GM21528 (cell line): ENCODE data around the gene TPI1.

Experiments used
- ATAC-seq: cut with Tn5 transposase; IDR thresholded peaks from one replicate; pipeline ENCODE4 v1.9.1; 2021; ENCODE audit warnings: mild to moderate bottlenecking, moderate library complexity; ENCODE audit not compliant: unreplicated experiment, low FRiP score

The TPI1 gene

DNA sequence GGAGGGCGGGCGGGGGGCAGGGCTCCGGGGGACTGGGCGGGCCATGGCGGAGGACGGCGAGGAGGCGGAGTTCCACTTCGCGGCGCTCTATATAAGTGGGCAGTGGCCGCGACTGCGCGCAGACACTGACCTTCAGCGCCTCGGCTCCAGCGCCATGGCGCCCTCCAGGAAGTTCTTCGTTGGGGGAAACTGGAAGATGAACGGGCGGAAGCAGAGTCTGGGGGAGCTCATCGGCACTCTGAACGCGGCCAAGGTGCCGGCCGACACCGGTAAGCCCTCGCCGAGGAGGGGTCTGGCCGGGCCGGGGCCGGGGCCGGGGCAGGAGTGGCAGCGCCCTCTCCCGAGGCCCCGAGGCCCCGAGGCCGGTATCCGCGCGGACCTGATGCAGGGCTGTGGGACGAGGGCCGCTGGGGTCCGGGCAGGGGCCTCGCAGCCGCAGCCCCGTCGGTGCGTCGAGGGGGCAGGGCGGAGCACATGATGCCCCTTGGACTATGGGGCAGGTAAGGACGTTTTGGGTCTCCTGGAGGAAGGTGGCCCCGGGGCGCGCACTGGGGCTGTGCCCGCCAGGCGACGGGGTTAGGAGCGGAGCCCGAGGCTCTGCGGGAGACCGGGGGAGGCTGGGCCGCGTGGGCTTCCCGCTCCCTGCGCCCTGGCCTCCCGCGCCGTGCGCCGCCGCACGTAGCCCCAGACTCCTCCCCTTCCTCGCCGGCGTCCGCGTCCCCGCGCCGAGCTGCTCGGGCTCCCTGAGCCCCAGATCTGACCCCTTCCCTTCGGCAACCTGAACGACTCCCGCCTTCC lies at the start of gene TPI1:
TSS of gene TPI1 (plus strand) at position 119 of the 798 bp plus-strand sequence. CDS start at position 155, 36 bp downstream.
- ATAC-seq, result peak; percentile 46

DNA sequence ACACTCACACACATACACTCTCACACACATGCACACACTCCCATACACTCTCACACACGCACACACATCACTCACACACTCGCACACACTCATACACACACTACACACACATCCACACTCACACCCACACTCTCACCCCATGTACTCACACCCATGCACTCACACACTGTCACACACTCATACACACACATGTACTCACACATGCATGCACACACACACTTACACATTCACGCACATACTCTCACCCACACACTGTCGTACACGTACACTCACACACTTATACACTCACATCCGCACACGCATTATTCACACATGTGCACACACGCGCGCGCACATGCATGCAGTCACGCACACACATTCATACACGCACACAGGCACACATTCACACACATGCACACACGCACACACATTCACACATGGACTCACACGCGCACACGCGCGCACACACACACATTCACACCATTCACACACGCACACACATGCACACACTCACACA lies 49.6 kb upstream of the TPI1 start:
- ATAC-seq, result no peak

- ATAC-seq, result no peak
These were observed 49.1 kb upstream of the TPI1 start for GRCh38 chr12:6818222-6818621.

- ATAC-seq, result no peak
These were observed 48.7 kb upstream of the TPI1 start for GRCh38 chr12:6818645-6819044.

DNA sequence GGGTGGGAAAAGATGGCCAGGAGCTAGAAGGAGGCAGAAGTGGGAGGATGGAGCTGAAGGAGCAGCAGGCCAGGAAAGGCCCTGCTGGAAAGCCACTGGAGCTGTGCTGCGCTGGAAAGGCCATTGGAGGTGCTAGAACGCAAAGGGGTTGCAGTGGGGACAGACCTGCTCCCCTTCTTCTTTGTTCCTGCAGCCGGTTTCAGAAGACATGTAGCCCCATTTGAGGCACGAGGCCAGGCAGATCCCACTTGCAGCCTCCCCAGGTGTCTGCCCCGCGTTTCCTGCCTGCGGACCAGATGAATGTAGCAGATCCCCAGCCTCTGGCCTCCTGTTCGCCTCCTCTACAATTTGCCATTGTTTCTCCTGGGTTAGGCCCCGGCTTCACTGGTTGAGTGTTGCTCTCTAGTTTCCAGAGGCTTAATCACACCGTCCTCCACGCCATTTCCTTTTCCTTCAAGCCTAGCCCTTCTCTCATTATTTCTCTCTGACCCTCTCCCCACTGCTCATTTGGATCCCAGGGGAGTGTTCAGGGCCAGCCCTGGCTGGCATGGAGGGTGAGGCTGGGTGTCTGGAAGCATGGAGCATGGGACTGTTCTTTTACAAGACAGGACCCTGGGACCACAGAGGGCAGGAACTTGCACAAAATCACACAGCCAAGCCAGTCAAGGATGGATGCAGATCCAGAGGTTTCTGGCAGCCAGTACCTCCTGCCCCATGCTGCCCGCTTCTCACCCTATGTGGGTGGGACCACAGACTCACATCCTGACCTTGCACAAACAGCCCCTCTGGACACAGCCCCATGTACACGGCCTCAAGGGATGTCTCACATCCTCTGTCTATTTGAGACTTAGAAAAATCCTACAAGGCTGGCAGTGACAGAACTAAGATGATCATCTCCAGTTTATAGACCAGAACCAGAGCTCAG lies 48.0 kb upstream of the TPI1 start:
- no peak for ATAC-seq

GRCh38 chr12:6820166-6820565 lies 47.2 kb upstream of the TPI1 start:
- ATAC-seq, result no peak

GRCh38 chr12:6821591-6822425 lies 45.5 kb upstream of the TPI1 start, which contains the start of gene GPR162:
Gene GPR162 (plus strand): TSS chr12:6821821. CDS start chr12:6823899, 2,078 bp downstream.
- ATAC-seq, result no peak

GRCh38 chr12:6822426-6823135 lies 44.8 kb upstream of the TPI1 start:
- no peak for ATAC-seq

GRCh38 chr12:6823182-6824084 lies 43.9 kb upstream of the TPI1 start:
- no peak for ATAC-seq

DNA sequence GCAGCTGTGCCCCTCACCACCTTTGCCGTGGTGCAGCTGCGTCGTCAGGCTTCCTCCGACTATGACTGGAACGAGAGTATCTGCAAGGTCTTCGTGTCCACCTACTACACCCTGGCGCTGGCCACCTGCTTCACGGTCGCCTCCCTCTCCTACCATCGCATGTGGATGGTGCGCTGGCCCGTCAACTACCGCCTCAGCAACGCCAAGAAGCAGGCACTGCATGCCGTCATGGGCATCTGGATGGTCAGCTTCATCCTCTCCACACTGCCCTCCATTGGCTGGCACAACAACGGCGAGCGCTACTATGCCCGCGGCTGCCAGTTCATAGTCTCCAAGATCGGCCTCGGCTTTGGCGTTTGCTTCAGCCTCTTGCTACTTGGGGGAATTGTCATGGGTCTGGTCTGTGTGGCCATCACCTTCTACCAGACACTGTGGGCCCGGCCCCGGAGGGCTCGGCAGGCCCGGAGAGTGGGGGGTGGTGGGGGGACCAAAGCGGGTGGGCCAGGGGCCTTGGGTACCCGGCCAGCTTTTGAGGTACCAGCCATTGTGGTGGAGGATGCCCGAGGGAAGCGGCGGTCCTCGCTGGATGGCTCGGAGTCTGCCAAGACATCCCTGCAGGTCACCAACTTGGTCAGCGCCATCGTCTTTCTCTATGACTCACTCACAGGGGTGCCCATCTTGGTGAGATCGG lies 43.1 kb upstream of the TPI1 start:
- no peak for ATAC-seq

DNA sequence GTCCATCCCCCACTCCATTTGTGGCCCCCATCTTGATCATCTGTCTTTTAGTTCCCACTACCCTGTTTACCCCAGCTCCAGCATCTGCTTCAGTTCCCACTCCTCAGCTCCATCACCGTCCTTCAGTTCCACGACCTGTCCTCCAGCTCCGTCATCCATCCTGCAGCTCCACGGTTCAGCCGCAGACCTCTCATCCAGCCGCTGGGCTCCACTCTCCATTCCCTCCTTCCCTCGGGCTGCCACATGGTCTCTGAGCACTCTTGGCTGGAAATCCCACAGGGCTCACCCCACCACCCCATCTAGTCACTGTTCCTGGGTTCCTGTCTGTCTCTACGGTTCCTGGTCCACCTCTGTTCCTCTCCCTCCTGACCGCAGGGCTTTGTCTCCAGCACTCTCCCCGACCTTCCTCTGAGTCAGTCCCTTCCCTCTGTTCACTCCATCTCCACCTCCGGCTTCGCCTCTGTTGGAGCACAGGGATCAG lies 42.4 kb upstream of the TPI1 start:
- ATAC-seq, result no peak

DNA sequence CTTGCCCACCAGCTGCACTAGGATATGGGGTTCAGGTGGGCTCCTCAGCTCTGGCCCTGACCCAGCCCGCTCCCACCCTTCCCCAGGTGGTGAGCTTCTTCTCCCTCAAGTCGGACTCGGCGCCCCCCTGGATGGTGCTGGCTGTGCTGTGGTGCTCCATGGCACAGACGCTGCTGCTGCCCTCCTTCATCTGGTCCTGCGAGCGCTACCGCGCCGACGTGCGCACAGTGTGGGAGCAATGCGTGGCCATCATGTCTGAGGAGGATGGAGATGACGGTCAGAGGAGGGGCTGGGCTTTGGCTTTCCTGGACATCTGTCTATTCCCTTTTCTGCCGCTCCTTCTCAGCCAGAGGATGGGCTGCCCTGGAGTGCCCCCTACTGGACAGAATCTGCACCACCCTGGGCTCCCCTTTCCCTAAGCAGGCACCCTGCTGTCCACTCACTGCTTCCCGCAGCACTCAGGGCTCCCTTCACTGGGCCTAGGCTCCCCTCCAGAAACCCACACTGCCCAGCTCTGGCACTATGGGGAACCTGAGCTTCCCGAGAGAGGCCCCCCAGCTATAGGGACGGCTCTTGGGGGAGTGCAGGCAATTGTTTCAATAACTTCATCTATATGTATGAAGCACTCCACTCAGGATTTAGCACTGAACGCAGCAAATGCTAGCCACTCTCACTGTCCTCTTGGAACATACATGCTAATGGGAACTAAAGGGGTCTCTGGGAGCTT lies 41.8 kb upstream of the TPI1 start:
- ATAC-seq, result no peak

GRCh38 chr12:6826125-6826733 lies 41.1 kb upstream of the TPI1 start:
- ATAC-seq, result no peak

- ATAC-seq, result no peak
These were observed 40.4 kb upstream of the TPI1 start for GRCh38 chr12:6826734-6827436.

- no peak for ATAC-seq
These were observed 39.9 kb upstream of the TPI1 start for GRCh38 chr12:6827437-6827911.
